Tibial artery (tissue), 4 donors: ENCODE data around the gene TM4SF4.

Experiments
- DNase-seq, 2 donors: peaks; one replicate each; pipeline ENCODE4 v3.0.0-alpha.2; 2019
- H3K27ac ChIP-seq, 2 donors: fragments of 200-600 bp; sonication (generic) in 1 of 2; 1 replicate in 1 of 2; 2 replicates in 1 of 2; pipeline ENCODE4 v1.5.1; 2018 to 2019; ENCODE audit warnings: mild to moderate bottlenecking in 1 of 2
- H3K27me3 ChIP-seq, 2 donors: fragments of 200-600 bp; sonication (generic) in 1 of 2; one replicate each; pipeline versions ENCODE4 v1.5.1 to v1.6.0; 2016 to 2019
- H3K36me3 ChIP-seq, 3 donors: fragments of 200-600 bp; sonication (generic) in 2 of 3; one replicate each; pipeline ENCODE4 v1.5.1; 2016 to 2019; ENCODE audit warnings: mild to moderate bottlenecking in 2 of 3
- H3K4me1 ChIP-seq, 4 donors: fragments of 200-600 bp; sonication (generic) in 2 of 4; 1 replicate in 3 of 4; 2 replicates in 1 of 4; pipeline ENCODE4 v1.5.1; 2016 to 2019
- H3K4me3 ChIP-seq, 2 donors: fragments of 200-600 bp; sonication (generic) in 1 of 2; 1 replicate in 1 of 2; 2 replicates in 1 of 2; pipeline ENCODE4 v1.5.1; 2018 to 2019; ENCODE audit warnings: mild to moderate bottlenecking in 2 of 2
- H3K9me3 ChIP-seq, 3 donors: fragments of 200-600 bp; sonication (generic) in 1 of 3; one replicate each; pipeline ENCODE4 v1.5.1; 2016 to 2019
- intact Hi-C: fragments of 100-400 bp; cut with DNase I; formaldehyde crosslinking; loops from one replicate; pipeline ENCODE4 v1.15.0; 2023; ENCODE audit warnings: low total_unique reads
- TF ChIP-seq, protein P1 (sequence below), 2 experiments: fragments of 200-600 bp in 1 of 2; fragments of 450-650 bp in 1 of 2; IDR thresholded peaks; one replicate each; pipeline ENCODE4 v1.5.1; 2017 to 2019; ENCODE audit warnings: antibody characterized with exemption in 2 of 2, mild to moderate bottlenecking in 1 of 2, moderate library complexity in 1 of 2

The TM4SF4 gene

DNA sequence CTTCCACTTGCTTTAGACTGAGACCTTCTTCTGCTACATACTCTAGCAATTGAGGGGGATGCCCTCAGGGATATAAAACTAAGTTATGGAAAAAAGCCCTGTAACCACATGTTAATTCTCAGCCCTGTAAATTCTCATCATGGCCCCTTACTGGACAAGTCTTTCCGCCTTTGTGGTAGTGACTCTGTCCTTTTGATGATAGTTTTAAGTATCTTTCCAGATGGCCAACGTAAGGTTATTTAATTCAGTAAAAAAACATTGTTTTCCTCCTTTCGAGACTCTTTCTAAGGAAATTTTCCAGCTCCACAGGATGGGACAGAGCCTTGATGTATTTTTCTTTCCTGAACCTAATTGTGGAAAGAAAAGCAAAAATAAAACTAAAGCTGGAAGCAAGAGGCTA lies 25.3 kb upstream of the TM4SF4 start:
- Histone ChIP-seq H3K27me3 (no peaks in the 10 kb centered on the region), H3K27ac (peak overlapping the region in 1 of 2 donors; percentile 34), H3K36me3 (no peaks in the 10 kb centered on the region), H3K9me3 (peaks cover 0 to 4% (median 0%) of the 10 kb centered on the region in 3 donors), H3K4me1 (peaks cover 0 to 27% (median 15%) of the 10 kb centered on the region in 4 donors), H3K4me3 (no peak overlapping the region)
- intact Hi-C loops: no loop called here
- DNase-seq: no peak
- TF ChIP-seq, protein P1, sequence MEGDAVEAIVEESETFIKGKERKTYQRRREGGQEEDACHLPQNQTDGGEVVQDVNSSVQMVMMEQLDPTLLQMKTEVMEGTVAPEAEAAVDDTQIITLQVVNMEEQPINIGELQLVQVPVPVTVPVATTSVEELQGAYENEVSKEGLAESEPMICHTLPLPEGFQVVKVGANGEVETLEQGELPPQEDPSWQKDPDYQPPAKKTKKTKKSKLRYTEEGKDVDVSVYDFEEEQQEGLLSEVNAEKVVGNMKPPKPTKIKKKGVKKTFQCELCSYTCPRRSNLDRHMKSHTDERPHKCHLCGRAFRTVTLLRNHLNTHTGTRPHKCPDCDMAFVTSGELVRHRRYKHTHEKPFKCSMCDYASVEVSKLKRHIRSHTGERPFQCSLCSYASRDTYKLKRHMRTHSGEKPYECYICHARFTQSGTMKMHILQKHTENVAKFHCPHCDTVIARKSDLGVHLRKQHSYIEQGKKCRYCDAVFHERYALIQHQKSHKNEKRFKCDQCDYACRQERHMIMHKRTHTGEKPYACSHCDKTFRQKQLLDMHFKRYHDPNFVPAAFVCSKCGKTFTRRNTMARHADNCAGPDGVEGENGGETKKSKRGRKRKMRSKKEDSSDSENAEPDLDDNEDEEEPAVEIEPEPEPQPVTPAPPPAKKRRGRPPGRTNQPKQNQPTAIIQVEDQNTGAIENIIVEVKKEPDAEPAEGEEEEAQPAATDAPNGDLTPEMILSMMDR (IDR thresholded peaks at IDR 0.05): no peak

DNA sequence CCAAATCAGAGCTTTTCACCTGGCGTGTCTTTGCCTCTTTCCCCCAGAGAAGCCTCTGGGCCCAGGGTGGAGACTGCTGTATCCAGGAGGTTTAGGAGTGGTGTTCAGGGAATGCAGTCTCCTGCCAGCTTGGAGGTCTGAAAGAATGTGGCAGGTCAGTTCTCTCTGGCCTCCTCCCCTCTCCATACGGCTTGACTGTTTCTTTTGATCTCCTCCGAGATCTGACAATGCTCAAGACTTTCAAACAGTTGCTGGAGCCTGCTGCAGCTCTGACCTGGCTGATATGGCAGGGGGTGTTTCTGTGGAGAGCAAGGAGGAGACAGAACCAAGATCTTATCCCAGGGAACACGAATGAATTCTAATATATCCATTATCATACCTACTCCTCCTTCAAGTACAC lies 24.7 kb upstream of the TM4SF4 start:
- intact Hi-C loops: no loop called here
- H3K27me3 ChIP-seq: no peaks in the 10 kb centered on the region
- no peak overlapping the region for H3K4me3 ChIP-seq
- no peak for DNase-seq
- TF ChIP-seq, protein P1 (IDR thresholded peaks at IDR 0.05): no peak
- peaks cover 0 to 32% (median 15%) of the 10 kb centered on the region in 4 donors for H3K4me1 ChIP-seq
- peak overlapping the region in 1 of 2 donors; percentile 34 for H3K27ac ChIP-seq
- no peaks in the 10 kb centered on the region for H3K36me3 ChIP-seq
- H3K9me3 ChIP-seq: peaks cover 0 to 4% (median 0%) of the 10 kb centered on the region in 3 donors

DNA sequence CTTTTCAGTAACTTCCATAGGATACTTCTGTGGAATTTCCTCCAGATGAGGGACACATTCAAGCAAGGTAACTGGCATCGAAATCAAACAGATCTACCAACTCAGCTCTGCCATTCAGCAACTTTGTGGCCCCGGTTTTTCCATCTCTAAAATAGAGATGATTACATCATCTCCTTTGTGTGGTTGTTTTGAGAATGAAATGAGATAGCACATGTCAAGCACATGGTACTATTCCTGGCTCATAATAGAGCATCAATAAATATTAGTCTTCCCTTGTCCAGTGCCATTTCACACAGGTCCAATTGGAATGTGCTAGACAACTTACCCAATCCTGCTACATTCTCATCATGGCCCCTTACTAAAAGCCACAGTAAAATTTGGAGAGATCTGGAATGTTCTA lies 24.2 kb upstream of the TM4SF4 start:
- TF ChIP-seq, protein P1 (IDR thresholded peaks at IDR 0.05): no peak
- intact Hi-C loops: no loop called here
- no peaks in the 10 kb centered on the region for H3K27me3 ChIP-seq

DNA sequence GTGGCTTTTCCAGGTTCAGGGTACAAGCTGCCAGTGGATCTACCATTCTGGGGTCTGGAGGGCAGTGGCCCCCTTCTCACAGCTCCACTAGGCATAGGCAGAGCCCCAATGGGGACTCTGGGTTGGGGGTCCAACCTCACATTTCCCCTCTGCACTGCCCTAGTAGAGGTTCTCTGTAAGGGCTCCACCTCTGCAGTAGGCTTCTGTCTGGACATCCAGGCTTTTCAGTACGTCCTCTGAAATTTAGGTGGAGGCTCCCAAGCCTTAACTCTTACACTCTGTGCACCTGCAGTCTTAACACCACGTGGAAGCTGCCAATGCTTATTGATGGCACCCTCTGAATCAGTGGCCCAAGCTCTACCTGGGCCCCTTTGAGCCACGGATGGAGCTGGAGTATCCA lies 22.5 kb upstream of the TM4SF4 start:
- Histone ChIP-seq H3K36me3 (no peaks in the 10 kb centered on the region), H3K4me1 (peaks cover 0 to 35% (median 15%) of the 10 kb centered on the region in 4 donors), H3K27me3 (no peaks in the 10 kb centered on the region), H3K27ac (no peak overlapping the region), H3K9me3 (peaks cover 0 to 4% (median 0%) of the 10 kb centered on the region in 3 donors), H3K4me3 (no peak overlapping the region)
- intact Hi-C loops: no loop called here
- DNase-seq: no peak
- TF ChIP-seq, protein P1 (IDR thresholded peaks at IDR 0.05): no peak

More for the DNA sequence above, 24.2 kb upstream of the TM4SF4 start:
- Histone ChIP-seq H3K27ac (no peak overlapping the region), H3K4me3 (no peak overlapping the region), H3K9me3 (peaks cover 0 to 4% (median 0%) of the 10 kb centered on the region in 3 donors), H3K4me1 (peaks cover 0 to 35% (median 15%) of the 10 kb centered on the region in 4 donors), H3K36me3 (no peaks in the 10 kb centered on the region)
- DNase-seq: no peak

DNA sequence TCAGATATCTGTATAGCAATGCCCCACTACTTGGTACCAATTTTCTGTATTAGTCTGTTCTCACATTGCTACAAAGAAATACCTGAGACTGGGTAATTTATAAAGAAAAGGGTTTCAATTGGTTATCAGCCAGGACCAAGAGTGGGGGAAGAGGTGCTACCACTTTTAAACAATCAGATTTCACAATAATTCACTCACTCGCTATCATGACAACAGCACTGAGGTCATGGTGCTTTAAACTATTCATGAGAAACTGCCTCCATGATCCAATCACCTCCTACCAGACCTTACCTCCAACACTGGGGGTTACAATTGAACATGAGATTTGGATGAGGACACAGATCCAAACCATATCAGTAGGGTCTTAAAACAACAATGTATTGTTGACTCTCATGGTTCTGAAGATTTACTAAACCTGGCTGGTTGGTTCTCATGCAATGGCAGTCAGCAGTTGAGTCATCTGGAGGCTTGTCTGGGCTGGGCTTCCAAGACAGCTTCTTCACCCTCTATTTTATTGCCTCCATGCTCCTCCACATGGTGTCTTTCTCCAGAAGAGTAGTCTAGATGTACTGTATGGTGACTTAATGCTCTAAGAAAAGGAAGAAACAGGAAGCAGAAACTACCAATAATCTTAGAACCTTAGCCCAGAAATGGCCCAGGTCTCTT lies 21.2 kb upstream of the TM4SF4 start:
- Histone ChIP-seq H3K27ac (no peak overlapping the region), H3K27me3 (no peaks in the 10 kb centered on the region), H3K9me3 (peaks cover 0 to 4% (median 0%) of the 10 kb centered on the region in 3 donors), H3K4me1 (peaks cover 0 to 32% (median 14%) of the 10 kb centered on the region in 4 donors), H3K36me3 (no peaks in the 10 kb centered on the region), H3K4me3 (no peak overlapping the region)
- no peak for DNase-seq
- intact Hi-C loops: no loop called here
- TF ChIP-seq, protein P1 (IDR thresholded peaks at IDR 0.05): no peak
